Esophagus squamous epithelium (tissue), 5 donors: ENCODE results near the gene WDR31. TPM values are rescaled to one million over a fixed set of nuclear protein-coding genes. Genes with fewer than 3 reads are reported as not detected.

Experiments
- DNase-seq: peaks from one replicate; lab custom pipeline; 2025; lab: John Stamatoyannopoulos, UW
- H3K27ac ChIP-seq, 4 donors: fragments of 200-600 bp; sonication (generic); one replicate each; pipeline ENCODE4 v1.5.1; 2016 to 2019; ENCODE audit warnings: mild to moderate bottlenecking in 1 of 4
- H3K27me3 ChIP-seq, 4 donors: fragments of 200-600 bp; sonication (generic); 1 replicate in 3 of 4; 2 replicates in 1 of 4; pipeline versions ENCODE4 v1.5.1 to v1.6.0; 2017 to 2021; ENCODE audit warnings: antibody characterized with exemption in 1 of 4
- H3K36me3 ChIP-seq, 3 donors: fragments of 200-600 bp; sonication (generic); one replicate each; pipeline ENCODE4 v1.5.1; 2016 to 2019
- H3K4me1 ChIP-seq, 3 donors: fragments of 200-600 bp; sonication (generic); one replicate each; pipeline ENCODE4 v1.5.1; 2017 to 2019
- H3K4me3 ChIP-seq, 4 donors: fragments of 200-600 bp; sonication (generic); 1 replicate in 3 of 4; 2 replicates in 1 of 4; pipeline ENCODE4 v1.5.1; 2016 to 2019; ENCODE audit warnings: mild to moderate bottlenecking in 2 of 4, moderate library complexity in 1 of 4
- H3K9me3 ChIP-seq, 3 donors: fragments of 200-600 bp; sonication (generic); one replicate each; pipeline ENCODE4 v1.5.1; 2016 to 2019
- CTCF ChIP-seq, 6 experiments: fragments of 450-650 bp in 4 of 6; fragments of 200-600 bp in 2 of 6; sonication (generic) in 2 of 6; IDR thresholded peaks; one replicate each; pipeline ENCODE4 v1.5.1; 2016 to 2019; ENCODE audit warnings: antibody characterized with exemption in 6 of 6, mild to moderate bottlenecking in 4 of 6, moderate library complexity in 4 of 6
- POLR2A ChIP-seq, 4 donors: fragments of 450-650 bp; IDR thresholded peaks; one replicate each; pipeline ENCODE4 v1.6.1; 2017; ENCODE audit warnings: antibody characterized with exemption in 4 of 4, mild to moderate bottlenecking in 4 of 4, moderate library complexity in 3 of 4
- WGBS, 2 donors: methylation state at CpG; one replicate each; pipeline ENCODE4 v1.1.5; 2018; 5-methylcytosine and 5-hydroxymethylcytosine counted together
- intact Hi-C: fragments of 100-400 bp; cut with DNase I; formaldehyde crosslinking; loops from one replicate; pipeline ENCODE4 v1.15.0; 2022
- total RNA-seq, 4 donors: library from RNA; depleted of rRNA; stranded (reverse); fragments of >200 nt; gene quantifications; one replicate each; pipeline ENCODE4 v1.1.0, GENCODE V29; 2016
- donor health status: DM: yes; HTN: yes; CAD: no.

WDR31 gene
- total RNA-seq, 4 donors from 2014 or later = 1.1 to 1.9 (median 1.5) TPM

DNA sequence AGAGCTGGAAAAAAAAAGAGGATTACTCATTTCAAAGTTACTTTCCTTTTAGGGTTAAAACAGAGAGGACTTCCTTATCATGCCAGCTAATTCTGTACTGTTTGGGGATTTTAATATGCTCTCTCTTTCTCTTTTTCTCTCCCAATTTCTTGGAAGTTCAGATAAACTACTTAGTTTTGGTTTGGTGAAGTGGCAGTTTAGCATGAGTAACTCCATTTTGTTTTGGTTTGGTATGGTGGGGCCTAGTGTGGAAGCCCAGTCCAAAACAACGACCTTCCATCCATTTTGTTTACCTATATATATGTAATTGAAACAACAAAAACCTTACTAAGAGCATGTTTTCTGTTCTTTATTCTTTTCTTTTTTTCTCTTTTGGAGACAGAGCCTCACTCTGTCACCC is 5.6 kb upstream of the WDR31 start:
- peaks cover 0 to 19% (median 0%) of the 10 kb centered on the region in 4 donors for H3K27me3 ChIP-seq
- DNase-seq = no peak
- H3K27ac ChIP-seq = no peak overlapping the region
- intact Hi-C loops = no loop called here
- WGBS, 2 donors = 29 to 32% methylated on average over 1 of the region's 1 CpG
- H3K4me1 ChIP-seq = peaks cover 11 to 55% (median 28%) of the 10 kb centered on the region in 3 donors
- no peak for TF ChIP-seq POLR2A (IDR thresholded peaks at IDR 0.05)
- TF ChIP-seq CTCF (IDR thresholded peaks at IDR 0.05) = no peak
- no peaks in the 10 kb centered on the region for H3K9me3 ChIP-seq
- no peak overlapping the region for H3K4me3 ChIP-seq
- H3K36me3 ChIP-seq = no peaks in the 10 kb centered on the region

- no peak overlapping the region for H3K4me3 ChIP-seq
- peak overlapping the region in 1 of 4 donors; percentile 10 for H3K27ac ChIP-seq
- intact Hi-C loops = no loop called here
- H3K4me1 ChIP-seq = peaks cover 9 to 55% (median 26%) of the 10 kb centered on the region in 3 donors
- TF ChIP-seq POLR2A (IDR thresholded peaks at IDR 0.05) (no peak), CTCF (IDR thresholded peaks at IDR 0.05) (no peak)
- peaks cover 0 to 14% (median 0%) of the 10 kb centered on the region in 4 donors for H3K27me3 ChIP-seq
- 74 to 90% methylated on average over 2 of the region's 2 CpGs for WGBS, 2 donors
- no peak for DNase-seq
- H3K9me3 ChIP-seq = no peaks in the 10 kb centered on the region
- H3K36me3 ChIP-seq = no peaks in the 10 kb centered on the region
Observed at GRCh38 chr9:113345190-113345589, 5.1 kb upstream of the WDR31 start.

DNA sequence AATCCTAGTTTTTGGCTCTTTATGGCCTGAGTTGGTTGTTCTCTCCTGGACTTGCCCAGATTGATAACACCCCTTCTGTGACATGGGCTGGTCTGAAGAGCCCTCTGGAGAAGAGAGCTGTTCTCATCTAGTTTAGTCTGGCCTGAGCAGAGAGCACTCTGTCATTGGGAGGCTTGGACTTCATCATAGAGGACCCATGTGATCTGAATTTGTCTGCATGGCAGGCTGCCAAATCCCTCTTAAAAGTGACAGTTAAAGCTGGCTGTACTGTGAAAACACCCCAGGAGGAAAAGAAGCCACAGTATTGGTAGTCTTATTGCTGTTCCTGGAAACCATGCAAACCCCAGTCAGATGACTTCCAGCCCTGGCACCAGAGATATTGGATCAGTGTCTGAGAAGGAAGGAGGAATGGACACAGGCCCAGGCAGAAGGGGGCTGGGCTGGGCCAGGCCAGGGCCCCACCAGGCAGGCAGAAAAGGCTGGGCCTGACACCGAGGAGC is 3.7 kb upstream of the WDR31 start:
- H3K4me3 ChIP-seq = no peak overlapping the region
- intact Hi-C loops = no loop called here
- no peak for TF ChIP-seq POLR2A (IDR thresholded peaks at IDR 0.05)
- TF ChIP-seq CTCF (IDR thresholded peaks at IDR 0.05) = no peak
- H3K9me3 ChIP-seq = no peaks in the 10 kb centered on the region
- WGBS, 2 donors = 27 to 39% methylated on average over 1 of the region's 1 CpG
- H3K36me3 ChIP-seq = no peaks in the 10 kb centered on the region
- peak overlapping the region; percentile 57 to 90 (median 72) for H3K27ac ChIP-seq
- H3K27me3 ChIP-seq = peaks cover 0 to under 1% (median 0%) of the 10 kb centered on the region in 4 donors
- DNase-seq = peak; percentile 15
- peaks cover 10 to 52% (median 27%) of the 10 kb centered on the region in 3 donors for H3K4me1 ChIP-seq

GRCh38 chr9:113341712-113342410 is 1.8 kb upstream of the WDR31 start:
- no peak for DNase-seq
- Histone ChIP-seq H3K4me3 (no peak overlapping the region), H3K36me3 (no peaks in the 10 kb centered on the region), H3K27ac (peak overlapping the region; percentile 80 to 91 (median 90)), H3K4me1 (peaks cover 10 to 53% (median 27%) of the 10 kb centered on the region in 3 donors), H3K9me3 (no peaks in the 10 kb centered on the region), H3K27me3 (no peaks in the 10 kb centered on the region)
- 34 to 50% methylated on average over 6 to 9 of the region's 9 CpGs for WGBS, 2 donors
- TF ChIP-seq CTCF (IDR thresholded peaks at IDR 0.05) (no peak), POLR2A (IDR thresholded peaks at IDR 0.05) (no peak)
- intact Hi-C loops = no loop called here

DNA sequence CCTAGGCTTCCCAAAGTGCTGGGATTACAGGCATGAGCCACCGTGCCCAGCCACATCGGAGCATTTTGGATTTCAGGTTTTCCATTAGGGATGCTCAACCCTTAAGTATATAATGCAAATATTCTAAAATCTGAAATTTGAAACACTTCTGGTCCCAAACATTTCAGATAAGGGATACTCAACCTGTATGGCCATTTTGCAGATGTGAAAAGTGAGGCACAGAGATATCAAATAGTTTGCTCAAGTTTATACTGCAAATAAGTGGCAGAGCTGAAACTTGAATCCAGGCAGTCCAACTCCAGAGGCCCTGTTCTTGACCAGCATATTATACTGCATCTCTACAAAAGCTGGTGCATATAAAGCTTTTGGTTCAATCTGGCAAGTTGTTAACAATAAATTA is 2.4 kb downstream of the WDR31 start:
- no peaks in the 10 kb centered on the region for H3K27me3 ChIP-seq
- DNase-seq = no peak
- H3K36me3 ChIP-seq = no peaks in the 10 kb centered on the region
- peaks cover 10 to 35% (median 20%) of the 10 kb centered on the region in 3 donors for H3K4me1 ChIP-seq
- H3K4me3 ChIP-seq = no peak overlapping the region
- H3K27ac ChIP-seq = no peak overlapping the region
- 81 to 100% methylated on average over 2 of the region's 2 CpGs for WGBS, 2 donors
- TF ChIP-seq POLR2A (IDR thresholded peaks at IDR 0.05) (no peak), CTCF (IDR thresholded peaks at IDR 0.05) (no peak)
- intact Hi-C loops = no loop called here
- H3K9me3 ChIP-seq = no peaks in the 10 kb centered on the region
